ENCODE data around the gene SRGAP3. TPM values are rescaled to one million over a fixed set of nuclear protein-coding genes. Genes with fewer than 3 reads are reported as not detected.

The SRGAP3 gene
- total and polyA plus RNA-seq, 4 donors, result 1.2 to 32.8 (median 7.3) TPM

DNA sequence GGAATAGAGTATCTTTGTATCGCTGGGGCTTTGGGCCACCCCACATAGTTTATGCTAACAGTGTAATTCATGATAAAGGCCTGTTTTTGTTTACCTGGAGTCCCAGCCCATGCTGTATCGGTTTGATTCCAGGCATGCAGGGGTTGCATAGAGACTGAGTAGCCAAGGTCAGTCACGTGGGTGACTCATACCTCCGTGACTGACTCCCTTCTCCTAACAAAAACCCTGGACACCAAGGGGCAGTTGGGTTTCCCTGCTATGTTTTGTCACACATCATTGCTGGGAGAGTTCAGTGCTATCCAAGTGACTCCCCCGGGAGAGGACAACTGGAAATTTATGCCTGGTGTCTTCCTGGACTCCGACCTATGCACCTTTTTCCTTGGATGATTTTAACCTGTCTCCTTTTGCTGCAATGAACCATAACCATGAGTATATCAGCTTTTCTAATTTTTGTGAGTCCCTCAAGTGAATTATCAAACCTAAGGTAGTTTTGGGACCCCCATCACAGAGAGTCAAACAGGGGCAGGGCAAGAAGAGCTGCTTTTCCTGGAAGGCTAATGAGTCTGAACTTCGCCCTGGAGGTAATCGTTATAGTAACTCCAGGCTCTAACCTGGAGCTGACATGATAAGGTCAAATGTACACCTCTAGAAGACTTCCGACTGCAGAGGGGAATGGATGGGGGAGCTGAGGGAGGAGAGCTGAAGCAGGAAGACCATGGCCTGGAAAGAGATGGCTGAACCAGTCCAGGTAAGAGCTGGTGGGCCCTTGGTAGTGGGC lies 57.0 kb downstream of the SRGAP3 start:
- TF ChIP-seq, protein P1, sequence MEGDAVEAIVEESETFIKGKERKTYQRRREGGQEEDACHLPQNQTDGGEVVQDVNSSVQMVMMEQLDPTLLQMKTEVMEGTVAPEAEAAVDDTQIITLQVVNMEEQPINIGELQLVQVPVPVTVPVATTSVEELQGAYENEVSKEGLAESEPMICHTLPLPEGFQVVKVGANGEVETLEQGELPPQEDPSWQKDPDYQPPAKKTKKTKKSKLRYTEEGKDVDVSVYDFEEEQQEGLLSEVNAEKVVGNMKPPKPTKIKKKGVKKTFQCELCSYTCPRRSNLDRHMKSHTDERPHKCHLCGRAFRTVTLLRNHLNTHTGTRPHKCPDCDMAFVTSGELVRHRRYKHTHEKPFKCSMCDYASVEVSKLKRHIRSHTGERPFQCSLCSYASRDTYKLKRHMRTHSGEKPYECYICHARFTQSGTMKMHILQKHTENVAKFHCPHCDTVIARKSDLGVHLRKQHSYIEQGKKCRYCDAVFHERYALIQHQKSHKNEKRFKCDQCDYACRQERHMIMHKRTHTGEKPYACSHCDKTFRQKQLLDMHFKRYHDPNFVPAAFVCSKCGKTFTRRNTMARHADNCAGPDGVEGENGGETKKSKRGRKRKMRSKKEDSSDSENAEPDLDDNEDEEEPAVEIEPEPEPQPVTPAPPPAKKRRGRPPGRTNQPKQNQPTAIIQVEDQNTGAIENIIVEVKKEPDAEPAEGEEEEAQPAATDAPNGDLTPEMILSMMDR (IDR thresholded peaks at IDR 0.05; ENCODE audit: control extremely low read depth, extremely low read depth), result no peak
- Histone ChIP-seq H3K36me3 (ENCODE audit: control insufficient read depth in 4 of 4, insufficient read depth in 4 of 4, low read length in 4 of 4) (peaks cover 0 to 5% (median 0%) of the 10 kb centered on the region in 4 donors), H3K4me1 (ENCODE audit: control insufficient read depth in 5 of 5, insufficient read depth in 5 of 5, low read length in 5 of 5) (peaks cover 0 to 31% (median 0%) of the 10 kb centered on the region in 5 donors), H3K27ac (ENCODE audit: low read depth in 1 of 2, low read length in 1 of 2) (no peak overlapping the region), H3K27me3 (ENCODE audit: control insufficient read depth in 3 of 3, insufficient read depth in 3 of 3, low read length in 2 of 3) (no peaks in the 10 kb centered on the region), H3K9ac (ENCODE audit: insufficient read depth in 1 of 2, low read length in 2 of 2) (no peak overlapping the region), H3K4me3 (no peak overlapping the region), H3K9me3 (ENCODE audit: control insufficient read depth in 4 of 4, insufficient read depth in 3 of 4, low read length in 3 of 4) (no peaks in the 10 kb centered on the region)
- WGBS, 2 donors, result 86 to 90% methylated on average over 9 of the region's 9 CpGs
- ATAC-seq (ENCODE audit: insufficient read depth, low FRiP score) (no peak), DNase-seq (no peak)

- WGBS, 2 donors, result 92 to 95% methylated on average over 8 of the region's 8 CpGs
- Histone ChIP-seq H3K9me3 (ENCODE audit: control insufficient read depth in 4 of 4, insufficient read depth in 3 of 4, low read length in 3 of 4) (no peaks in the 10 kb centered on the region), H3K9ac (ENCODE audit: insufficient read depth in 1 of 2, low read length in 2 of 2) (no peak overlapping the region), H3K27me3 (ENCODE audit: control insufficient read depth in 3 of 3, insufficient read depth in 3 of 3, low read length in 2 of 3) (no peaks in the 10 kb centered on the region), H3K27ac (ENCODE audit: low read depth in 1 of 2, low read length in 1 of 2) (no peak overlapping the region), H3K4me1 (ENCODE audit: control insufficient read depth in 5 of 5, insufficient read depth in 5 of 5, low read length in 5 of 5) (peaks cover 0 to 23% (median 0%) of the 10 kb centered on the region in 5 donors), H3K4me3 (no peak overlapping the region), H3K36me3 (ENCODE audit: control insufficient read depth in 4 of 4, insufficient read depth in 4 of 4, low read length in 4 of 4) (peaks cover 0 to 5% (median 0%) of the 10 kb centered on the region in 4 donors)
- ATAC-seq (ENCODE audit: insufficient read depth, low FRiP score) (no peak), DNase-seq (no peak)
- TF ChIP-seq, protein P1 (IDR thresholded peaks at IDR 0.05; ENCODE audit: control extremely low read depth, extremely low read depth), result no peak
Measured at GRCh38 chr3:9190276-9190675, 59.2 kb downstream of the SRGAP3 start.

DNA sequence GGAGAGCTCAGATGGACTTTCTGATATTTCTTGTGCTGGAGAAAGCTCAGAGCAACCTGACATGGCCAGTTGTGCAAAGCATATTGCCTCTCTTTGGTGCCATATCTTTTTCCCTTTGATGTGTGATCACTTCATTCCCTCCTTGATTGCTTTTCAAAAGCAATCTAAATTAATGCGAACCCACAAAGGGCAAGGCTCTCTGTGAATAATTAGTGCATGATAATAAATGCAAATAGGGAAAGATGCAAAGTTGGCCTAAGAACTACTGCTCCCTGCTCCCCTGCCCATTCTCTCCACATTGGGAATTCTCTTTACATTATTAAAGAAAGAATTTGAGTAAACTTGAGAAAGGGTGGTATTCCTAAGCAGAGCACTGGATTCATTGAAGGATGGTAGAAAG lies 60.9 kb downstream of the SRGAP3 start:
- ATAC-seq (ENCODE audit: insufficient read depth, low FRiP score) (no peak), DNase-seq (no peak)
- H3K9me3 ChIP-seq (ENCODE audit: control insufficient read depth in 4 of 4, insufficient read depth in 3 of 4, low read length in 3 of 4), result no peaks in the 10 kb centered on the region
- H3K36me3 ChIP-seq (ENCODE audit: control insufficient read depth in 4 of 4, insufficient read depth in 4 of 4, low read length in 4 of 4), result peaks cover 0 to 5% (median 0%) of the 10 kb centered on the region in 4 donors
- H3K27ac ChIP-seq (ENCODE audit: low read depth in 1 of 2, low read length in 1 of 2), result no peak overlapping the region
- no peak overlapping the region for H3K4me3 ChIP-seq
- WGBS, 2 donors, result 92 to 98% methylated on average over 1 of the region's 1 CpG
- no peaks in the 10 kb centered on the region for H3K27me3 ChIP-seq (ENCODE audit: control insufficient read depth in 3 of 3, insufficient read depth in 3 of 3, low read length in 2 of 3)
- peaks cover 0 to 16% (median 3%) of the 10 kb centered on the region in 5 donors for H3K4me1 ChIP-seq (ENCODE audit: control insufficient read depth in 5 of 5, insufficient read depth in 5 of 5, low read length in 5 of 5)
- no peak overlapping the region for H3K9ac ChIP-seq (ENCODE audit: insufficient read depth in 1 of 2, low read length in 2 of 2)
- TF ChIP-seq, protein P1 (IDR thresholded peaks at IDR 0.05; ENCODE audit: control extremely low read depth, extremely low read depth), result no peak

All from lung (tissue), 12 donors.